Skin of body (tissue), 3 donors: Measurements from ENCODE around the gene MRE11. TPM values are rescaled to one million over a fixed set of nuclear protein-coding genes. Genes with fewer than 3 reads are reported as not detected.
"Not testable (repeated sequence)": the region's sequence is repeated elsewhere in the genome, so short reads cannot be mapped to it uniquely, and the experiment has no call there.

Experiments
- DNase-seq: peaks from one replicate; lab custom pipeline; 2025; lab: John Stamatoyannopoulos, UW
- small RNA-seq: library from RNA; depleted of rRNA; stranded (forward); fragments of <200 nt; gene quantifications from one replicate; pipeline ENCODE3, GENCODE V24; 2014; ENCODE audit warnings: low replicate concordance
- total RNA-seq: library from RNA; depleted of rRNA; stranded (reverse); fragments of >200 nt; gene quantifications from one replicate; pipeline ENCODE4 v1.2.3, GENCODE V29; 2014

The MRE11 gene
- total RNA-seq, 1 donor from 2014 or later: 24.9 TPM

GRCh38 chr11:94424011-94424410, 69.6 kb downstream of the MRE11 start:
- DNase-seq: no peak

GRCh38 chr11:94423507-94423906, 70.1 kb downstream of the MRE11 start:
- DNase-seq: no peak

- no peak for DNase-seq
Observed at GRCh38 chr11:94418123-94418765, 75.4 kb downstream of the MRE11 start.

- DNase-seq: no peak
Observed at GRCh38 chr11:94417386-94417987, 76.2 kb downstream of the MRE11 start.

- no peak for DNase-seq
Observed at GRCh38 chr11:94405062-94405833, 88.4 kb downstream of the MRE11 start.

- DNase-seq: no peak
Observed at GRCh38 chr11:94402355-94402754, 91.3 kb downstream of the MRE11 start.

GRCh38 chr11:94401773-94402265, 91.8 kb downstream of the MRE11 start:
- DNase-seq: no peak

- DNase-seq: no peak
Observed at GRCh38 chr11:94400839-94401772, 92.5 kb downstream of the MRE11 start, which contains the start of gene GPR83. Gene GPR83 (minus strand): TSS chr11:94401419. CDS start chr11:94401247, 172 bp downstream.

GRCh38 chr11:94400457-94400838, 93.2 kb downstream of the MRE11 start:
- DNase-seq: no peak

- no peak for DNase-seq
Observed at GRCh38 chr11:94400050-94400449, 93.6 kb downstream of the MRE11 start.

- DNase-seq: no peak
Observed at GRCh38 chr11:94398101-94398500, 95.5 kb downstream of the MRE11 start.

GRCh38 chr11:94396282-94396681, 97.4 kb downstream of the MRE11 start:
- no peak for DNase-seq

GRCh38 chr11:94391937-94392336, 101.7 kb downstream of the MRE11 start:
- DNase-seq: not testable (repeated sequence)

- no peak for DNase-seq
Observed at GRCh38 chr11:94379613-94380012, 114.0 kb downstream of the MRE11 start.

- DNase-seq: no peak
Observed at GRCh38 chr11:94376841-94377240, 116.8 kb downstream of the MRE11 start.

- not testable (repeated sequence) for DNase-seq
Observed at GRCh38 chr11:94370576-94370975, 123.1 kb downstream of the MRE11 start.

Small RNA genes lying within 50 kb of the gene (small RNA-seq; reads per million reads assigned to genes)
- 0.52 reads per million, percentile 62 among the genes with 10 or more reads in this experiment for gene MIR548L

Other genes starting within 250 kb of the MRE11 start
- gene IZUMO1R, start 189.3 kb downstream of the MRE11 start, total RNA-seq: not detected
- 0.10 TPM for gene GPR83, start 92.4 kb downstream of the MRE11 start, total RNA-seq
- 12.7 TPM for gene ANKRD49, start 140 bp upstream of the MRE11 start, total RNA-seq
- gene C11orf97, start 18.6 kb upstream of the MRE11 start, total RNA-seq: not detected
- gene FUT4, start 50.1 kb upstream of the MRE11 start, total RNA-seq: 8.8 TPM
- 6.2 TPM for gene PIWIL4, start 73.5 kb upstream of the MRE11 start, total RNA-seq